Glutamatergic neuron (in vitro differentiated cells): ENCODE results near the gene GPC6. TPM values are rescaled to one million over a fixed set of nuclear protein-coding genes. Genes with fewer than 3 reads are reported as not detected.

Experiments used
- DNase-seq: peaks from one replicate; pipeline ENCODE4 v3.0.0; 2022
- H3K27ac Mint-ChIP-seq: one replicate; pipeline ENCODE4 v1.8.0; 2020; ENCODE audit warnings: mild to moderate bottlenecking, mixed read lengths, inconsistent platforms; ENCODE audit not compliant: unreplicated experiment
- H3K27me3 Mint-ChIP-seq: one replicate; pipeline ENCODE4 v1.8.0; 2020; ENCODE audit warnings: mild to moderate bottlenecking, moderate library complexity, mixed read lengths, inconsistent platforms; ENCODE audit not compliant: unreplicated experiment
- H3K36me3 Mint-ChIP-seq: one replicate; pipeline ENCODE4 v1.8.0; 2020; ENCODE audit warnings: mild to moderate bottlenecking, mixed read lengths, inconsistent platforms; ENCODE audit not compliant: unreplicated experiment
- H3K4me1 Mint-ChIP-seq: one replicate; pipeline ENCODE4 v1.8.0; 2020; ENCODE audit warnings: mild to moderate bottlenecking, low read depth, mixed read lengths, inconsistent platforms; ENCODE audit not compliant: unreplicated experiment
- H3K4me3 Mint-ChIP-seq: one replicate; pipeline ENCODE4 v1.8.0; 2020; ENCODE audit warnings: mild to moderate bottlenecking, mixed read lengths, inconsistent platforms; ENCODE audit not compliant: unreplicated experiment
- H3K9me3 Mint-ChIP-seq: one replicate; pipeline ENCODE4 v1.8.0; 2020; ENCODE audit warnings: mild to moderate bottlenecking, moderate library complexity, mixed read lengths, inconsistent platforms; ENCODE audit not compliant: unreplicated experiment
- CTCF ChIP-seq: fragments of 200-600 bp; sonication (generic); IDR thresholded peaks from one replicate; pipeline ENCODE4 v1.5.0; 2021; ENCODE audit not compliant: partially characterized antibody, unreplicated experiment
- total RNA-seq: library from RNA; stranded (reverse); fragmentation: NEBNext Ultra II Directional; extraction: Animal tissue kit (Norgen Biotek cat#: 25700); gene quantifications from one replicate; pipeline ENCODE4 v1.2.1, GENCODE V29; 2021; ENCODE audit not compliant: unreplicated experiment

The GPC6 gene
- total RNA-seq, 1 donor from 2014 or later: 11.8 TPM

GRCh38 chr13:93640452-93640851 is 413.8 kb downstream of the GPC6 start:
- H3K36me3 Mint-ChIP-seq: no peaks in the 10 kb centered on the region
- no peaks in the 10 kb centered on the region for H3K9me3 Mint-ChIP-seq

GRCh38 chr13:93646245-93646644 is 419.6 kb downstream of the GPC6 start:
- Mint-ChIP-seq H3K36me3 (no peaks in the 10 kb centered on the region), H3K27ac (no peak overlapping the region), H3K4me1 (peaks cover 13% of the 10 kb centered on the region), H3K4me3 (no peak overlapping the region), H3K27me3 (peaks cover 2% of the 10 kb centered on the region), H3K9me3 (no peaks in the 10 kb centered on the region)
- no peak for TF ChIP-seq CTCF
- no peak for DNase-seq

More at GRCh38 chr13:93640452-93640851, 413.8 kb downstream of the GPC6 start:
- TF ChIP-seq CTCF: no peak
- H3K27me3 Mint-ChIP-seq: peaks cover 2% of the 10 kb centered on the region
- no peak for DNase-seq
- H3K27ac Mint-ChIP-seq: no peak overlapping the region
- no peak overlapping the region for H3K4me3 Mint-ChIP-seq
- peaks cover 20% of the 10 kb centered on the region for H3K4me1 Mint-ChIP-seq

- H3K9me3 Mint-ChIP-seq: no peaks in the 10 kb centered on the region
- no peak overlapping the region for H3K4me3 Mint-ChIP-seq
- peaks cover 2% of the 10 kb centered on the region for H3K27me3 Mint-ChIP-seq
- H3K36me3 Mint-ChIP-seq: no peaks in the 10 kb centered on the region
- peaks cover 17% of the 10 kb centered on the region for H3K4me1 Mint-ChIP-seq
- no peak for DNase-seq
- no peak for TF ChIP-seq CTCF
- H3K27ac Mint-ChIP-seq: no peak overlapping the region
Measured at GRCh38 chr13:93649496-93649895, 422.9 kb downstream of the GPC6 start.

GRCh38 chr13:93653776-93654175 is 427.2 kb downstream of the GPC6 start:
- Mint-ChIP-seq H3K4me1 (peaks cover 11% of the 10 kb centered on the region), H3K36me3 (peaks cover 5% of the 10 kb centered on the region), H3K4me3 (no peak overlapping the region), H3K9me3 (no peaks in the 10 kb centered on the region), H3K27me3 (no peaks in the 10 kb centered on the region), H3K27ac (no peak overlapping the region)
- DNase-seq: no peak
- TF ChIP-seq CTCF: no peak

GRCh38 chr13:93655154-93655553 is 428.5 kb downstream of the GPC6 start:
- Mint-ChIP-seq H3K36me3 (peaks cover 5% of the 10 kb centered on the region), H3K27ac (no peak overlapping the region), H3K9me3 (no peaks in the 10 kb centered on the region), H3K4me3 (no peak overlapping the region), H3K27me3 (peaks cover under 1% of the 10 kb centered on the region), H3K4me1 (peaks cover 12% of the 10 kb centered on the region)
- TF ChIP-seq CTCF: no peak
- DNase-seq: no peak
